SIG-M5 (cell line): ENCODE data around the gene CDK18.

ENCODE experiments used
- DNase-seq: peaks from one replicate; lab custom pipeline; 2025; lab: John Stamatoyannopoulos, UW

CDK18 gene

DNA sequence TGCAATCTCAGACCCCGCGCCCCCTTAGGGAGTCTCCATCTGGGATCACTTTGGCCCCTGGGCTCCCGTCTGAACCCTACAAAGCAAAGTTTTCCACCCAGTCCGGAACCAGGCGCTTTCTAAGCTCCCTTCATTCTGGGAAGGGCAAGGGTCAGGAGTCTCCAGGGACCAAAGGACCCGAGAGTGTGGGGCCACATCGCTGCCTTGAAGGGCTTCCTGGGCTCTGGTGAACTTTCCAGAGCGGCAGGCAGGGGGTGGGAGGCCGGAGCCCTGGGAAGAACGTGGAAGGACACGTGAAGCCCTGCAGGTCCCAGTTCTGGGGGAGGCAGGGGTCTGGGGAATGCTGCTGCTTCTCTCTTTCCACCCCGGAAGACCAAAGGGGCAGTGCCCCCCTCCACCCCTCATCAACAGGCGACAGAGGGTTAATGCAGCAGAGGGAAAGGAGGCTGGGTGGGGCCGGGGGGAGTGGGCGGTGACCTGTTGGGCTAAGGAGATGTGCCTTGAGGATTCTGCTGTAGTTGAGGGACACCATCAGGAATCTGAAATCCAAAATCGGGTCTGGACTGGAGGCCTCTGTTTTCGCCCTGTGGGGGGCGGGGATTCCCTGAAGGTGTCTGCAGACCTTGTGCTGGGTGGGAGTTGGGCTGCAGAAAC, 734 bp downstream of the CDK18 start:
- DNase-seq: no peak

GRCh38 chr1:205505791-205506190, 1.3 kb downstream of the CDK18 start:
- DNase-seq: no peak

DNA sequence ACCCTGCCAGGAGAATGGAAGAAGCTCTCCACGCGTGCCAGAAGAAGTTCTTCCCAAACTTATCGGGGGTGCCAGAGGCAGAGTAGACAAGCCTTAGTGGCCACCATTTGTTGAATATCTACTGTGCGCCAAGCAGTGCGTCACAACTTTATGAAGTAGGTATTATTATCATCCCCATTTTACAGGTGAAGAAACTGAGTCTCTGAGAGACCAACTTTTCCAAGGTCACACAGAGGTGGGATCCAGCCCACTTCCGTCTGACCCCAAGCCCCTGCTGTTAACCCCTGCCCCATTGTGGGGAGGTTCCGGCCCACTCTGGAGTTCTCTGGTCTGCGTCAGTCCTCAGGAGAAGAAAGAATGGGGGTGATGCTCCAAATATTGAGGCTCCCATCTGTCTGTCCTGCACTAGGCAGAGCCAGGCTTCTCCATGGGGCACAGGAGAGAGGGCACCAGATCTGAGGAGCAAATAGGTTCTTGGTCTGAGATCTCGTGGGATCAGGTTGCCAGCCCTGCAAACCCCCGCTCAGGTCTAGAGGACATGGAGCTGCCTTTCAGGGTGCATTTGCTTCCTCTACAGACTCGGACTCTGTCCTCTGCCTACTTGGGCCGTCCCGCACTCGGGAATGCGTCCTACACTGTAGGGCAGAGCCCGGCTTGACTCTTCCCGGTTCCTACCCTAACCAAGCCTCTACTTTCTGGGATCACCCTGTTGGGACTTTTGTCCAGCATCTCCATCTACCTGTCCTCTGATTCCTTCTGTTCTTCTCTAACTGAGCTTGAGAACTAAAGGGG, 2.1 kb downstream of the CDK18 start:
- no peak for DNase-seq

- no peak for DNase-seq
Measured at GRCh38 chr1:205508227-205508714, 3.8 kb downstream of the CDK18 start.

- DNase-seq: no peak
Measured at GRCh38 chr1:205510308-205510950, 6.0 kb downstream of the CDK18 start.

DNA sequence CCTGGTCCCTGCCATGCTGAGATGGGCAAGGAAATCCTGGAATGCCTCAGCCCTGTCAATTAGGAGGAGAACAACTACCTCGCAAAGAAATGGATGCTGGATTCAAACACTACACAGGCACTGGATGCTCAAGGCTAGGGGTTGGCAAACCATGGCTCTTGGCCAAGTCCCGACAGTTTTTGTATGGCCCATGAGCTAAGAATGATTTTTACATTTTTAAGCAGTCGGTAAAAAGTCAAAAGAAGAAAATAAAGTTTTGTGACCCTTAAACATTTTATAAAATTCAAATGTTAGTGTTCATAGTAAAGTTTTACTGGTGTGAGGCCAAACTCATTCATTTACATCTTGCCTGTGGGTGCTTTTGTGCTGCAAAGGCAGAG, 6.5 kb downstream of the CDK18 start:
- DNase-seq: no peak

DNA sequence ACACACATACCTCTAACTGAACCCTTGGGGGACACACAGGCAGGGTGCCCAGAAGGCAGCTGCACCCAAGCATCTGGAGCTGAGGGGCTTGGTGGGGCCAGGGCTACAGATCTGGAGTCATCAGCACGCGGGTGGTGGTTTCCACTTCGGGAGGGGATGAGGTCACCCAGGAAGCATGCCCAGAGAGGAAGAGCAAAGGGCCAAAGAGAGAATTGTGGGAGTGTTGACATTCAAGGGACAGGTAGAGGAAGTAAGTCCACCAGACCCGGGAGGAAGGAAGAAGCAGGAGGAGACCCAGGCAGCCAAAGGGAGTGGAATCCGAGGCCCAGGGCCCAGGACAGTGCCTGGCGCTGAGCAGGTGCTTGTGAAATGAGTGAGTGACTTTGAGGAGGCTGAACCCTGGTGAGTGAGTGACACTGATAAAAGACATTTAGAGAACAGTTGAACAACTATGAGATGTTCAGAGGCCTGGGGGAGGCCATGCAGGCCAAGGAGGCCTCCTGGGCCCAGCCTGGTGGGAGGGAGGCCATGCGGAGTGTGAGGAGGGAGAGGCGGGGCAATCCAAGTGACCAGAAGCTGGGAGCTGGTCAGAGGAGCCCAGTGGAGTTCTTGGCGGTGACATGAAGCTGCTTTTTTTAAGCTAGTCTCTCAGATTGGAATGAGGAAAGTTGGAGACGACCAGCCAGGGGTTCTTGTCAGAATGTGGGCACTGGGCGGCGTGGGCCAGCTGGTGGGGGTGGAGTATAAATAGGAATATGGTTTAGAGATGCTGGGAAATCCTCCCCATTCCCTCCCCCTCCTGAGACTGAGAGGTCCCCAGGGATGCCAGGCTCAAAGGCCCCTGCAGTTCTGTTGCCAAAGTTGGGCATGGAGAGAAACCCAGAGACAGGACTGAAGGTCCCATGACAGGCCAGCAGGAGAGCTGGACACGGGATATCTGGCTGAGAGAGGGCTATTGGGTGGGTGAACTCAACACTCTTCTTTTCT, 7.9 kb downstream of the CDK18 start:
- DNase-seq: no peak

DNA sequence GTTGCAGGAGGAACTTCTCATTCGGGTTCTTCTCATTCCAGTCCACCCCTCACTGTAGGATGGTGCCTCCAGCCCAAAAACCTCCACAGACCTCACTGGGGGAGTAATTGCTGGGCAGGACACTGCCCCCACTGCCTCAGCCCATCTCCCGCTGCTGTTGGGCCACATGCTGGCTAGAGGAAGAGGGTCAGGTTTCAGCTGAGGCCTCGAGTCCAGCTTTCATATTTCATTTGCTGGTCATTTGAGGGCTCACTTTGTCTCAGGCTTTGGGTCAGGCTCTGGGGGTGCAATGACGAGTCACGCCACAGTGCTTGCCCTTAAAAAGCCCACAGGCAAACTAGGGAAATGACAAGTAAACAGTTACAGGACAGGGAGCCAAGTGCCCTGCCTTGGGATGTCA, 9.3 kb downstream of the CDK18 start:
- no peak for DNase-seq

GRCh38 chr1:205514211-205515142, 10.0 kb downstream of the CDK18 start:
- no peak for DNase-seq

DNA sequence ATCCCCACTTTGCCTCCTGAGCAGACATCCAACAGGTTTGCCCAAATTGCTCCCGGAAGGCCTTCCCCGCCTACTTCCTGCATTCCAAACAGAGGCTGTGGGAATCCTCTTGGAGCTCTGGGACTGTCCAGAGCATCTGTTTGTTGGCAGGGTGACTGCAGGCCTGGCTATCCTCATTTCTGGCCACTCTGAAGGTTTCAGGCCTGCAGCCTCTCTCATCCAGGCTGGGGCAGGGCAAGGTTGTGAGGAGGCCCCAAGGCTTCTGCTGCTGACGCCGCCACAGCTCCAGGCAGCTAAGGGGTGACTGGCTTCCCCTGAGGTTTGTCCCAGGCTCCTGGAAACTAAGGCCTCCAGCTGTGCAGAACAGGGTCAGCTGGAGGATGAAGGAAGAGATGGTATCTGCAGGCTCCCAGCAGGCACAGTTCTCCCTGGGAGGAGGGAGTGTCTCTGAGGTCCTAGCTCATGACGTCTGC, 11.3 kb downstream of the CDK18 start:
- DNase-seq: no peak

- DNase-seq: no peak
Measured at GRCh38 chr1:205516362-205516761, 11.9 kb downstream of the CDK18 start.

DNA sequence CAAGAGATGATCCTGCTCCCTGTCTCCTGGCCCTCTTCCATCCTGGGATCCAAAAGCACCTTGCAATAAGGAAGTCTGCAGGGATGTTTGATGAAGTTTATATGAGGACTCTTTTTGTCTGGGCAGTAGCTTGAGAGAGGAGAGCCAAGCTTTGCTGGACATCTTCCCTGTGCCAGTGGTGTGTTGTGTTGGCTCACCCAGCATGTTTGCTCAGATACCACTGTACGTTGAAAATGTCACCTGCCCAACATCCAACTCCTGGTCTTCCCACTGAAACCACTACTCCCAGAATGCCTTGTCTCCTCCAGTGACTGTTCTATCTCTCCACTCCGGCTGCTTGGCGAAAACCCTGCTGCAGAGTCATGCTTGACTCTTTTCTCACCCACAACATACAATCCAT, 12.8 kb downstream of the CDK18 start:
- DNase-seq: no peak

GRCh38 chr1:205517763-205518162, 13.3 kb downstream of the CDK18 start:
- no peak for DNase-seq

DNA sequence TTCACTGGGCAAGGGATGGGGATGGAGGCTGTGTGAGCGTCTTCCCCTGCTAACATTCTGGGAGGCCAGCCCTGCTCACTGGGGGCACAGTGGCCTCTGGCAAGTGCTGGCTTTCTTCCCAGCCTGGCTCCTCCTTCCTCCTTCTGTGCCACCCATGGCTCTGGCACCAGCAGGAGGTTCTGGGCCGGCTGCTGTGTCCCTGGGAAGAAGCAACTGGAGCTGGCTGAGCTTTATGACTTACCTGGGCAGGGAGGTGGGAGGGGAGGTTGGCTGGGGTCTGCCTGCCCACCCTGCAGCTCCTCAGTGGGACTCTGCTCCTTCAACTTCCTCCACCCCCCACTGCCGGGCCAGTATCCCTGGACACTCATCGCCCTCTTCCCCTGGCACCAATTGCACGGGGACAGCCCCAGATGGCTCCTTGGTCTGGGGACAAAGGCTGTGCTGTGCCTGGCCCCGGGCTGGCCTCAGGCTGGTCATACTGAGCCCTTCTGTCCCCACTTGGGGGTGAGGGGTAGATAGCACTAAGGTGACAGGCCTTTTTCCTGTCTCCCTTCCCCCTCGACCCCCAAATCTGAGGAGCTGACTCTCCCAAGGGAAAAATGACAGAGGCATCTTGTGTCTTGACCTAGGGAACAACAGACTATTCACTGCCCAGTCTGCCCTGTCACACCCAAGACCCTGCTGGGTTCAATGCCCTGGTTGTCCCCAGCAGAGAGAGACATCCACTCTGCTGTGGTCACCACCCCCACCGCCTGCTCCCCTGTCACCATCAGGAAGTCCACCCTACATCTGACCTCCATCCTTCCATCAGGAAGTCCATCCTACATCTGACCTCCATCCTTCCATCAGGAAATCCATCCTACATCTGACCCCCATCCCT, 14.4 kb downstream of the CDK18 start:
- DNase-seq: no peak

DNA sequence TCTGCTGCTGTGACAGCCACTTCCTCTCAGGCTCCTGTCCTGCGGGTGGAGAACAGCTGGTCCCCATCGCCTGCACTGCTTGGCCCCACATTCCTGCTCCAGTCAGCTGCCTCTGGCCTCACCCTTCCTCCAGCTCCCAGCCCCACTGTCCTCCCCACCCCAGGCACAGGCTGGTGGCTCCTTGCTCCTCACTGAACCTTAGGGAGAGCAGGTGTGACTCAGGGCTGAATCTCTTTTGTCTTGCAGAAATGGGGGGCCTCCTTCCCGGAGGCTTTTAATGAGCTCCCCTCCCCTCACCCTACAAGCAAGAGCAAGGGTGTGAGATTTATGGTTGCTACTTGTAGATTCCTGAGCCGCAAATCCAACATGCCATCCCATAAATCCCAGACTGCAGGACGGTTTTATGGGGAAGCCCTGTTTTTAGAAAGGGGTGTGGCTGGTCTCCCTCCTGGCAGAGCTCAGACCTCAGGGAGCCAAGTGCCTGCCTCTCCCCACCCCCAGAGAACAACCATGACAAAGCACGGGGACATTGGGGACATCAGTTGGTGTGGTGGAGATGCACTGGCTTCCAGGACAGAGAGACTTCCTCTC, 15.2 kb downstream of the CDK18 start:
- DNase-seq: no peak

DNA sequence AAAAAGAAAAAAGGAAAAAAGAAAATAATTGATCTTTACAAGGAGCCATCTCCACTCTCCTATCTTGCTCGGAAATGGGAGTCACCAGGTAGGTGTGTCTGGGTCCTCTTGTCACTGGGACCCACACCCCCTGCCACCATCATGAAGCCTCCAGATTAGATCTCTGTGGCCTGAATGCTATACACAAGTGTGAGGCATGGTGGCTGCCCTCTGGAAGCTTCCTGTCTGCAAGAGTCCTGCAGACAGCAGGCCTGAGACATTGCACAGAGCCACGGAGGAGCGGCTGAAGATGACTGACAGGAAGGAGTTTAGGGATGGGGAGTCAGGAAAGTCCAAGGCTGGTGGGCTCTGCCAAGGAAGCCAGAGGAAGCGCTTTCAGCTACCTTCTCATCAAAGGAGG, 16.2 kb downstream of the CDK18 start:
- DNase-seq: no peak

DNA sequence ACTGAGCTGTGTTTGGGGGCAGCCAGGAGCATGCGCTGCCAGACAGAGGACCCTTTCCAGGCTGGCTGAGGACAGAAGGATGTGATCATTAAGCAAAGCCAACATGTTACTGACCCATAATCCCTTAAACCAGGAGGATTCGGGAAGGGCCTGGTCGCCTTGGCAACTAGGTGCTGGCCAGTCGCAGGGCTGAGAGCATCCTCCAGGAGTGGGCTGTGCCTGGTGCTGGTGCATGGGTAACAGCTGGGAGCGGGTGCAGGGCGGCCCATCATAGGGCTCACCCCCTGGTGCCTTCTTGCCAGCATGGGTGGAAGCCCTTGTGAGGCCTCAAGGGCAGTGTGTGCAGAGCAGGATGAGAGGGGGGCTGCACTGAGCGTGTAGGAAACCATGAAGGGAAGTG, 17.2 kb downstream of the CDK18 start:
- DNase-seq: no peak

DNA sequence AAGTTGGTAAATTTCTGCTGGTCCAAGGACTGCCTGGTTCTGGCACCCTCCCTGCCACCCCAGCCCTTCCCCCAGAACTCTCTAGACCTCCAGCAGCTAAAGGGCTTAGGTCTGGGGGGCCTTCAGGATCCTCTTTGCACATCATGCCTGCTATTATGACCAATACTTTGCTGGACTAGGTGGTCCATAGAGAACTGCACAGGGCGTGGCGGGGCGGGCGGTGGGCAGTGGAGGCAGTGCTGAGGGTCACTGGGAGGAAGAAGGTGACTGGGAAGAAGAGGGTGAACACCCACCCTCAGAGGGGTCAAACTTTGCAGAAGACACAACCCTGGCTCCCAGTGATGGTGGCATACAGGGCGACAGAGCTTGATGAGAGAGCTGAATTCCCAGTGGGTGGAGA, 18.2 kb downstream of the CDK18 start:
- DNase-seq: no peak

DNA sequence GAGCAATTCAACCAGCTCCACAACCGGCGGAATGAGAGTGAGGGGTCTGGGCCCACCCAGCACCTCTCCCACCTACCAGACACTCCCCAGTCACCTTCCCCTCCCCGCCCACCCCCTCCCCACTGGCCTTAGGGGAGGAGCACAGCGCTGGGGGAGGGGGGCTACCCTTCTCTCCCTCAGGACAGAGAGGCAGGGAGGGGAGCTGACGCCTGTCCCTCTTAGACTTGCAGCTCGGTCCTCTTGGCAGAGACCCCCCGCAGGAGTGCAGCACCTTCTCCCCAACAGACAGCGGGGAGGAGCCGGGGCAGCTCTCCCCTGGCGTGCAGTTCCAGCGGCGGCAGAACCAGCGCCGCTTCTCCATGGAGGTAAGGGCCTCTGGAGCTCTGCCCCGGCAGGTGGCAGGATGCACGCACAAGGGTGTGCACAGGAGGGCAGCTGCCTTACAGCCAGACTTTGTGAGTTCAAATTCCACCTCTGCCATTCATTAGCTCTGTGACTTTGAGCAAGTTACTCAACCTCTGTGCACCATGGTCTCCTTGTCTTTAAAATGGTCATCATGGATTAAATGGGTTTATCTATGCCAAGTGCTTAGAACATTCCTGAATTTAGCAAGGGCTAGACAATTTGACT, 18.9 kb downstream of the CDK18 start:
- no peak for DNase-seq
